MCF 10A (cell line): Measurements from ENCODE around the gene L3MBTL1. TPM values are rescaled to one million over a fixed set of nuclear protein-coding genes. Genes with fewer than 3 reads are reported as not detected.

Source experiments
- BruUV-seq: library from RNA; stranded (reverse); fragments of 400-500 nt; replicated peaks from 2 replicates; lab custom pipeline; 2021; lab: Mats Ljungman, UMichigan
- CTCF ChIA-PET: fragments of 300-600 bp; sonication (Branson Sonifier 250); formaldehyde crosslinking; extraction: SDS; loops from one replicate; lab custom pipeline; 2021; ENCODE audit warnings: antibody characterized with exemption, inconsistent platforms; lab: Yijun Ruan, JAX
- POLR2A ChIA-PET: fragments of 300-600, 350-650 bp; sonication (Branson Sonifier 250); formaldehyde crosslinking; extraction: SDS; loops from one replicate; lab custom pipeline; 2020; ENCODE audit warnings: antibody characterized with exemption, inconsistent platforms; lab: Yijun Ruan, JAX
- DNase-seq: peaks from one replicate; pipeline ENCODE4 v3.0.0-alpha.2; 2018; ENCODE audit not compliant: unreplicated experiment
- H3K27ac Mint-ChIP-seq: one replicate; pipeline ENCODE4 v1.8.0; 2022; ENCODE audit warnings: mild to moderate bottlenecking, low read depth, mixed read lengths; ENCODE audit not compliant: unreplicated experiment
- H3K27me3 Mint-ChIP-seq: one replicate; pipeline ENCODE4 v1.8.0; 2022; ENCODE audit warnings: mixed read lengths; ENCODE audit not compliant: insufficient read depth, unreplicated experiment
- H3K36me3 Mint-ChIP-seq: one replicate; pipeline ENCODE4 v1.8.0; 2022; ENCODE audit warnings: mild to moderate bottlenecking, moderate library complexity, mixed read lengths; ENCODE audit not compliant: insufficient read depth, unreplicated experiment
- H3K4me1 Mint-ChIP-seq: one replicate; pipeline ENCODE4 v1.8.0; 2022; ENCODE audit warnings: mixed read lengths; ENCODE audit not compliant: insufficient read depth, unreplicated experiment
- H3K4me3 Mint-ChIP-seq: one replicate; pipeline ENCODE4 v1.8.0; 2022; ENCODE audit warnings: mild to moderate bottlenecking, moderate library complexity, mixed read lengths; ENCODE audit not compliant: unreplicated experiment
- H3K9me3 Mint-ChIP-seq: one replicate; pipeline ENCODE4 v1.8.0; 2022; ENCODE audit warnings: mixed read lengths; ENCODE audit not compliant: unreplicated experiment
- CTCF ChIP-seq: fragments of 200-600 bp; IDR thresholded peaks from one replicate; pipeline ENCODE4 v1.8.0; 2022; ENCODE audit warnings: antibody characterized with exemption, mild to moderate bottlenecking; ENCODE audit not compliant: unreplicated experiment
- intact Hi-C: fragments of 100-400 bp; cut with micrococcal nuclease; formaldehyde crosslinking; loops from 2 replicates; pipeline ENCODE4 v1.14.1; 2022
- total RNA-seq: library from RNA; stranded (reverse); gene quantifications from 2 replicates; pipeline ENCODE4 v1.2.3, GENCODE V29; 2022

The L3MBTL1 gene
- total RNA-seq, 1 experiment from 2014 or later: 10.5 TPM

GRCh38 chr20:43567477-43567876 lies 60.0 kb downstream of the L3MBTL1 start:
- Mint-ChIP-seq H3K27me3 (no peaks in the 10 kb centered on the region), H3K9me3 (no peaks in the 10 kb centered on the region), H3K27ac (no peak overlapping the region), H3K4me3 (no peak overlapping the region), H3K36me3 (peaks cover 6% of the 10 kb centered on the region), H3K4me1 (no peaks in the 10 kb centered on the region)
- no peak for TF ChIP-seq CTCF
- POLR2A ChIA-PET: no interaction called here
- BruUV-seq: no TSS peak
- DNase-seq: no peak
- intact Hi-C loops: no loop called here
- CTCF ChIA-PET: no interaction called here

DNA sequence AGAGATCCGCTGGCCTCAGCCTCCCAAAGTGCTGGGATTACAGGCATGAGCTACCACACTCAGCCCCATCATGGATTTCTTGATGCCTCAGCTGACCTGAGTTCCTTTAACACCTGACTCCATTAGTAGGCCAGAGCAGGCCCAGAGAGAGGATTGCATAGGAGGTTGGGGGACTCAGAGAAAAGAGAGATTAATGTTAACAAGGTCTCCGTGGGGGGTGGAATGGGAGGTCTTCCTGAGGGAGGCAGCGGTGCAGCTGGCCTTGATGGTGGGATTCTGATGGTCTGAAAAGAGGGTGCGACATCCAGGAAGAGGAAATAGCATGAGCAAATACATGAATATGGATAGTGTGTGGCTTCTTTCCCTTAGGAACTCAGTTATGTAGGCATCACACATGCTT lies 61.2 kb downstream of the L3MBTL1 start:
- CTCF ChIA-PET: interaction anchor here (0.6 to 2.9 kb wide), 5 partner anchors 11 to 58 kb away, joined by 3 to 25 read pairs (median 4); no protein-coding TSS in a partner anchor
- H3K4me3 Mint-ChIP-seq: no peak overlapping the region
- BruUV-seq: no TSS peak
- no peaks in the 10 kb centered on the region for H3K27me3 Mint-ChIP-seq
- intact Hi-C loops: no loop called here
- POLR2A ChIA-PET: interaction anchor here (0.5 kb wide), 1 partner anchor 45 kb away, joined by 3 read pairs; no protein-coding TSS in a partner anchor
- TF ChIP-seq CTCF: no peak
- no peak overlapping the region for H3K27ac Mint-ChIP-seq
- no peaks in the 10 kb centered on the region for H3K4me1 Mint-ChIP-seq
- peaks cover 6% of the 10 kb centered on the region for H3K36me3 Mint-ChIP-seq
- no peaks in the 10 kb centered on the region for H3K9me3 Mint-ChIP-seq
- DNase-seq: no peak

DNA sequence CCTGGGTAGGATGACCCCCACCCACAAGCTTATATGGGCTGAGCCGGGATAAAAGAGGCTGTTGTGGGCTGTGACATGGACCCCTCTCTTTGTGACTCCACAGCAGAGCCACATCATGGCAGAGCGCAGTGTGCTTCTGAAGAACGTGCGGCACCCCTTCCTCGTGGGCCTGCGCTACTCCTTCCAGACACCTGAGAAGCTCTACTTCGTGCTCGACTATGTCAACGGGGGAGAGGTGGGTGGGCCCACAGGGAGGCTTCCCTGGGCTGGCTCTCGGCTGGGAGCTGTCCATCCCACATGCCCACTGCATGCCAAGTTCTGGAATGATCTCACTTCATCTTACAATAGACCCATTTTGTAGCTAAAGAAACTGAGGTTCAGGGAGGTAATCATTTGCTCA lies 61.8 kb downstream of the L3MBTL1 start:
- Mint-ChIP-seq H3K27me3 (no peaks in the 10 kb centered on the region), H3K4me1 (no peaks in the 10 kb centered on the region), H3K9me3 (no peaks in the 10 kb centered on the region), H3K36me3 (peaks cover 6% of the 10 kb centered on the region), H3K4me3 (no peak overlapping the region), H3K27ac (no peak overlapping the region)
- no peak for DNase-seq
- intact Hi-C loops: no loop called here
- no peak for TF ChIP-seq CTCF
- CTCF ChIA-PET: interaction anchor here (0.6 to 2.9 kb wide), 5 partner anchors 14 to 511 kb away, joined by 3 to 25 read pairs (median 3); no protein-coding TSS in a partner anchor
- POLR2A ChIA-PET: interaction anchor here (0.5 to 1.8 kb wide), 3 partner anchors 9 to 46 kb away, joined by 3 to 4 read pairs (median 3); no protein-coding TSS in a partner anchor
- BruUV-seq: no TSS peak

DNA sequence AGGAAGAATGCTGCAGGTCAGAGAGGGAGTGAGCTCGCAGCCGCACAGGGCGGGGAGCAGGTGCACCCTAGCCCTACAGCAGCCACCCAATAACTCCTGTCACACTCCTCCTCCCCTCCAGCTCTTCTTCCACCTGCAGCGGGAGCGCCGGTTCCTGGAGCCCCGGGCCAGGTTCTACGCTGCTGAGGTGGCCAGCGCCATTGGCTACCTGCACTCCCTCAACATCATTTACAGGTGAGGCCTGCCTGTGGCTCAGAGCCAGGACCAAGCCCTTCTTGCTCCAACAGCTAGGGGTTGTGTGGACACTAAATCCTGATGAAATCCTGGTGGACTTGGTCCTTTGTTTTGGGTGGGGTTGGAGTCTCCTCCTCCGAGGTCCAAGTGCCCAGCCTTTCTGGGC lies 63.0 kb downstream of the L3MBTL1 start:
- Mint-ChIP-seq H3K27ac (no peak overlapping the region), H3K36me3 (peaks cover 6% of the 10 kb centered on the region), H3K4me3 (no peak overlapping the region), H3K9me3 (no peaks in the 10 kb centered on the region), H3K27me3 (no peaks in the 10 kb centered on the region), H3K4me1 (no peaks in the 10 kb centered on the region)
- ChIA-PET POLR2A (interaction anchor here (1.1 to 1.8 kb wide), 2 partner anchors 8 to 13 kb away, joined by 3 to 4 read pairs; no protein-coding TSS in a partner anchor), CTCF (interaction anchor here (2.9 kb wide), 1 partner anchor 33 kb away, joined by 25 read pairs; no protein-coding TSS in a partner anchor)
- DNase-seq: no peak
- no TSS peak for BruUV-seq
- TF ChIP-seq CTCF: no peak
- intact Hi-C loops: no loop called here
